Calu3 (cell line): ENCODE measurements around the gene YIPF1. TPM values are rescaled to one million over a fixed set of nuclear protein-coding genes. Genes with fewer than 3 reads are reported as not detected.

Source experiments
- BruUV-seq: library from RNA; stranded (reverse); fragments of 400-500 nt; replicated peaks from 2 replicates; lab custom pipeline; 2021; lab: Mats Ljungman, UMichigan
- CTCF ChIA-PET: fragments of 300-600 bp; sonication (Branson Sonifier 250); formaldehyde crosslinking; loops from one replicate; lab custom pipeline; 2022; ENCODE audit warnings: antibody characterized with exemption; lab: Charles Lee
- DNase-seq: peaks from one replicate; pipeline ENCODE4 v3.0.0; 2022
- H3K27ac Mint-ChIP-seq: one replicate; pipeline ENCODE4 v1.8.0; 2022; ENCODE audit warnings: mixed read lengths; ENCODE audit not compliant: unreplicated experiment
- H3K27me3 Mint-ChIP-seq: one replicate; pipeline ENCODE4 v1.8.0; 2022; ENCODE audit warnings: mixed read lengths; ENCODE audit not compliant: unreplicated experiment
- H3K36me3 Mint-ChIP-seq: one replicate; pipeline ENCODE4 v1.8.0; 2022; ENCODE audit warnings: mild to moderate bottlenecking, moderate library complexity, mixed read lengths; ENCODE audit not compliant: insufficient read depth, unreplicated experiment
- H3K4me1 Mint-ChIP-seq: one replicate; pipeline ENCODE4 v1.8.0; 2022; ENCODE audit warnings: mild to moderate bottlenecking, low read depth, mixed read lengths; ENCODE audit not compliant: unreplicated experiment
- H3K4me3 Mint-ChIP-seq: one replicate; pipeline ENCODE4 v1.8.0; 2022; ENCODE audit warnings: mild to moderate bottlenecking, low read depth, moderate library complexity, mixed read lengths; ENCODE audit not compliant: unreplicated experiment
- H3K9me3 Mint-ChIP-seq: one replicate; pipeline ENCODE4 v1.8.0; 2022; ENCODE audit warnings: low read depth, mixed read lengths; ENCODE audit not compliant: unreplicated experiment
- intact Hi-C: fragments of 100-400 bp; cut with micrococcal nuclease; formaldehyde crosslinking; loops from one replicate; pipeline ENCODE4 v1.10.0; 2022; ENCODE audit not compliant: unreplicated experiment
- total RNA-seq: library from RNA; stranded (reverse); gene quantifications from 2 replicates; pipeline ENCODE4 v1.2.3, GENCODE V29; 2022
- TF ChIP-seq, protein P1 (sequence below): fragments of 200-600 bp; IDR thresholded peaks from one replicate; pipeline ENCODE4 v1.8.0; 2022; ENCODE audit warnings: antibody characterized with exemption; ENCODE audit not compliant: unreplicated experiment

YIPF1 gene
- total RNA-seq, 1 experiment from 2014 or later, result 18.2 TPM

DNA sequence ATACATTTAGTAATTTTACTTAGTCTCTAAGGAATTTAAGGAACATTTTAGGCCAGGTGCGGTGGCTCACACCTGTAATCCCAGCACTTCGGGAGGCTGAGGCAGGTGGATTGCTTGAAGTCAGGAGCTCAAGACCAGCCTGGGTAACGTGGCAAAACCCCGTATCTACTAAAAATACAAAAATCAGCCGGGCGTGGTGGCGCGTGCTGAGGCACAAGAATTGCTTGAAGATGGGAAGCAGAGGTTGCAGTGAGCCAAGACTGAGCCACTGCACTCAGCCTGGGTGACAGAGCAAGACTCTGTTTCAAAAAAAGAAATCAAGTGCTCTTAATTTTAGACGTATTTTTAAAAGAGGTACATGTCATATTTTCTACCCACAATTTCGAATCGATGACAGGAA is 54.8 kb downstream of the YIPF1 start:
- Mint-ChIP-seq H3K9me3 (no peaks in the 10 kb centered on the region), H3K27me3 (no peaks in the 10 kb centered on the region), H3K27ac (no peak overlapping the region), H3K36me3 (peaks cover 35% of the 10 kb centered on the region), H3K4me3 (no peak overlapping the region), H3K4me1 (peaks cover 21% of the 10 kb centered on the region)
- intact Hi-C loops, result no loop called here
- TF ChIP-seq, protein P1, sequence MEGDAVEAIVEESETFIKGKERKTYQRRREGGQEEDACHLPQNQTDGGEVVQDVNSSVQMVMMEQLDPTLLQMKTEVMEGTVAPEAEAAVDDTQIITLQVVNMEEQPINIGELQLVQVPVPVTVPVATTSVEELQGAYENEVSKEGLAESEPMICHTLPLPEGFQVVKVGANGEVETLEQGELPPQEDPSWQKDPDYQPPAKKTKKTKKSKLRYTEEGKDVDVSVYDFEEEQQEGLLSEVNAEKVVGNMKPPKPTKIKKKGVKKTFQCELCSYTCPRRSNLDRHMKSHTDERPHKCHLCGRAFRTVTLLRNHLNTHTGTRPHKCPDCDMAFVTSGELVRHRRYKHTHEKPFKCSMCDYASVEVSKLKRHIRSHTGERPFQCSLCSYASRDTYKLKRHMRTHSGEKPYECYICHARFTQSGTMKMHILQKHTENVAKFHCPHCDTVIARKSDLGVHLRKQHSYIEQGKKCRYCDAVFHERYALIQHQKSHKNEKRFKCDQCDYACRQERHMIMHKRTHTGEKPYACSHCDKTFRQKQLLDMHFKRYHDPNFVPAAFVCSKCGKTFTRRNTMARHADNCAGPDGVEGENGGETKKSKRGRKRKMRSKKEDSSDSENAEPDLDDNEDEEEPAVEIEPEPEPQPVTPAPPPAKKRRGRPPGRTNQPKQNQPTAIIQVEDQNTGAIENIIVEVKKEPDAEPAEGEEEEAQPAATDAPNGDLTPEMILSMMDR, result no peak
- no TSS peak for BruUV-seq
- no peak for DNase-seq
- CTCF ChIA-PET, result no interaction called here

DNA sequence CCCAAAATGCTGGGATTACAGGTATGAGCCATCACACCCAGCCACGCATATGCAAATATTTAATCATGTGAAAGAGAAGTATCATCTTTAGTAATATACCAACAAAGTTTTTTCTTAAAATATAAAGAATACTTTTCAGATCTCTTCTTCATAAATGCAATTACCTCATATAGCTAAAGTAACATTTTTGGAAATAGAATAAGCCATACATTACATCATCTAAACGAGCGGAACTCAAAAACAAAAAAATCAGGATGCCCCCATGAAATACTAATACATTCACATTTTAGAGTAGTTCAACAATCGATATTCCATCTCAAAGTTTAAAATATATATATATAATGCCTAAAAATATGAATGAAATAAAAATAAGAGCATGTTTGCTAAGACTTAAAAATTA is 56.2 kb downstream of the YIPF1 start:
- DNase-seq, result no peak
- H3K27me3 Mint-ChIP-seq, result no peaks in the 10 kb centered on the region
- H3K4me3 Mint-ChIP-seq, result no peak overlapping the region
- peaks cover 21% of the 10 kb centered on the region for H3K4me1 Mint-ChIP-seq
- intact Hi-C loops, result no loop called here
- no peaks in the 10 kb centered on the region for H3K9me3 Mint-ChIP-seq
- CTCF ChIA-PET, result interaction anchor here (0.6 kb wide), 1 partner anchor 37 kb away, joined by 6 read pairs; no protein-coding TSS in a partner anchor
- H3K36me3 Mint-ChIP-seq, result peaks cover 33% of the 10 kb centered on the region
- H3K27ac Mint-ChIP-seq, result no peak overlapping the region
- TF ChIP-seq, protein P1, result no peak
- BruUV-seq, result no TSS peak

DNA sequence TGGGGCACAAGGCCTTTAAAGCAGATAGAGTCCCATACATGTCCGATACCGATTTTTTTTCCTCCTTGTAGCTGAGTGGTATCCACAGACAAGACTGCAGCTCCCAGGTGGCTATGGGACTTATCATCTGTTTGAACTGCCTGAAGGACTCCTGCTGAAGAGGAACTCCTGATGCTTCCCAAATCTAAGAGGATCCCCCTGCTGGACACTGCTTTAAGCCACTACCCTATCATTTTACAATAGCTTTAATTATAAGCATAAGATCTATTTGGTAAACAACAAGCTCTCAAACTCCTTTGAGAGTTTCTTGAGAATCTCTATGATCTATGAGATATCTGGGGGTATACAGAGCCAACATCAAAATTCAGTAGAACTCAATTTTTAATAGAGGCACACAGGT is 63.2 kb downstream of the YIPF1 start:
- CTCF ChIA-PET, result no interaction called here
- Mint-ChIP-seq H3K9me3 (no peaks in the 10 kb centered on the region), H3K27ac (no peak overlapping the region), H3K27me3 (no peaks in the 10 kb centered on the region), H3K4me3 (no peak overlapping the region), H3K4me1 (no peaks in the 10 kb centered on the region), H3K36me3 (peaks cover 21% of the 10 kb centered on the region)
- no peak for DNase-seq
- intact Hi-C loops, result no loop called here
- BruUV-seq, result no TSS peak
- TF ChIP-seq, protein P1, result no peak

DNA sequence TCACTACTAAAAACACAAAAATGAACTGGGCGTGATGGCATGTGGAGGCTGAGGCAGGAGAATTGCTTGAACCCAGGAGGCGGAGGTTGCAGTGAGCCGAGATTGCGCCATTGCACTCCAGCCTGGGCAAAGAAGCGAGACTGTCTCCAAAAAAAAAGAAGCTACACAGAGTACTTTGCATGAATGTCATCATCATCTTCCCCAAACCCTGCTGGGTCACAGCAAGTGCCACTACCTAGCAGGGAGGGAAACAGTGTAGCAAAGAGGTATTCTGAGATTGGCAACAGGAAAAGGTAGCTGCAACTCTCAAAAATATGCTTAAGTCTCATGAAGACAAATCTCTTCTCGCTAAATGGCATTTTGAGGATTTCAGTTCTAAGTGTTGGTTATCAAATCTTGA is 64.3 kb downstream of the YIPF1 start:
- intact Hi-C loops, result no loop called here
- H3K9me3 Mint-ChIP-seq, result no peaks in the 10 kb centered on the region
- DNase-seq, result no peak
- TF ChIP-seq, protein P1, result no peak
- no peaks in the 10 kb centered on the region for H3K4me1 Mint-ChIP-seq
- no peak overlapping the region for H3K27ac Mint-ChIP-seq
- H3K27me3 Mint-ChIP-seq, result no peaks in the 10 kb centered on the region
- no peak overlapping the region for H3K4me3 Mint-ChIP-seq
- BruUV-seq, result no TSS peak
- CTCF ChIA-PET, result no interaction called here
- peaks cover 20% of the 10 kb centered on the region for H3K36me3 Mint-ChIP-seq
